Measurements from ENCODE around the gene MLIP. TPM values are rescaled to one million over a fixed set of nuclear protein-coding genes. Genes with fewer than 3 reads are reported as not detected.

The MLIP gene
- total RNA-seq, 1 experiment from 2014 or later: 0.59 TPM

- no peak for TF ChIP-seq REST (IDR thresholded peaks at IDR 0.05; ENCODE audit: low read depth)
- no peak for TF ChIP-seq CBX3 (IDR thresholded peaks at IDR 0.05; ENCODE audit: low read depth)
Observed at GRCh38 chr6:54188846-54189245, 77.6 kb downstream of the MLIP start (continued).

GRCh38 chr6:54191461-54191860 is 80.2 kb downstream of the MLIP start:
- TF ChIP-seq CTCF (IDR thresholded peaks at IDR 0.05 in 2 of 3, conservative IDR thresholded peaks at IDR 0.05 in 1 of 3; ENCODE audit: borderline replicate concordance in 1 of 3, insufficient read depth in 1 of 3, low read depth in 2 of 3, low read length in 2 of 3): no peak
- Histone ChIP-seq H3K4me2 (ENCODE audit: low read length) (no peak overlapping the region), H3K4me3 (replicated peaks in 1 of 2; ENCODE audit: low read depth in 1 of 2, low read length in 2 of 2) (no peak overlapping the region), H3K9me3 (ENCODE audit: control insufficient read depth in 1 of 2, insufficient read depth in 1 of 2, low read depth in 1 of 2, low read length in 2 of 2) (no peaks in the 10 kb centered on the region), H3K79me2 (ENCODE audit: insufficient read depth, low read length) (no peaks in the 10 kb centered on the region), H3K36me3 (ENCODE audit: control insufficient read depth in 1 of 2, insufficient read depth in 2 of 2, low read length in 2 of 2) (no peaks in the 10 kb centered on the region), H3K4me1 (ENCODE audit: control insufficient read depth in 1 of 2, insufficient read depth in 2 of 2, low read length in 2 of 2) (peaks cover 17 to 20% of the 10 kb centered on the region in 2 experiments), H2AFZ (ENCODE audit: low read depth, low read length, poor library complexity, severe bottlenecking) (peak overlapping the region; percentile 58), H4K20me1 (ENCODE audit: insufficient read depth) (no peaks in the 10 kb centered on the region), H3K9me2 (ENCODE audit: insufficient read depth) (no peaks in the 10 kb centered on the region), H3K27me3 (ENCODE audit: insufficient read depth, low read length) (no peaks in the 10 kb centered on the region), H3K27ac (ENCODE audit: low read depth, low read length) (no peak overlapping the region), H3K9ac (ENCODE audit: low read length) (no peak overlapping the region)
- CTCF ChIA-PET: no interaction called here
- DNase-seq (ENCODE audit: low read depth, low spot score) (no peak), ATAC-seq (no peak)
- POLR2A ChIA-PET: no interaction called here
- RAD21 ChIA-PET (ENCODE audit: low non-redundant PET in 1 of 2, low total read pairs in 2 of 2, uncharacterized antibody in 2 of 2, unreplicated experiment in 2 of 2): no interaction called here
- intact Hi-C loops (cut with micrococcal nuclease): no loop called here
- no TSS peak for BruUV-seq (replicated peaks)

Data from HCT116 (cell line).